ENCODE results near the gene SKAP1.

DNA sequence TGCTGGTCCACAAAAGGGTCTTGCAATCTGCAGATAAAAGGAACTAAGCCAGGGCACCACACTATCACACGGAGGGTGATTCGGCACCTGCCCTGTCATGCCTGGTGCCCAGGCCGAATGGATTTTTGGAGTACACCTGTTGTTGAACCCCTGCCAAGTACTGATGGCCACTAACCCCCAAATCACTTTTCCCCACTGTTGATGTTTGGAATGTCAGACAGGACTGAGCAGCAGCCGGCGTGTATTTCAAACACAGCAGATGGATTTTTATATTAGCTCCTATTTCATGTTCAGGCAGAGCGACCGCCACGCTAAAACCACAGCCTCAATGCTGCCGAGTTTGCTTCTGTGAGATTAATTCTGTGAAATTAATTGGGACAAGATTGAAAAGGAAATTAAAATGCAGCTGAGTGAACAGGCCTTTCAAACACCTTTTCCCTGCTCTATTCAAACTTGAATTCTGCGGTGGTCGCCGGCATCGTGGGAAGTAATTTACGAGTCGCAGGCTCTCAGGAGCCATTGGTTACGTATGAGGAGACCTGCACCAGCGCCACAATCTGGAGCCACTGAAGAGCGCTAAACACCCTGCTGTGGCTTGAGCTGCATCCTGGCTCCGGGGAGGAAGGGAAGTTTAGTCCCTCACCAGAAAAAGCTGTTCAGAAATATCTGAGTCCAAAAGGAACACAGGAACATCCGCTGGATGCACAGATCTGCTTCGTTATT is 274.0 kb downstream of the SKAP1 start:
- TF ChIP-seq, protein P1, sequence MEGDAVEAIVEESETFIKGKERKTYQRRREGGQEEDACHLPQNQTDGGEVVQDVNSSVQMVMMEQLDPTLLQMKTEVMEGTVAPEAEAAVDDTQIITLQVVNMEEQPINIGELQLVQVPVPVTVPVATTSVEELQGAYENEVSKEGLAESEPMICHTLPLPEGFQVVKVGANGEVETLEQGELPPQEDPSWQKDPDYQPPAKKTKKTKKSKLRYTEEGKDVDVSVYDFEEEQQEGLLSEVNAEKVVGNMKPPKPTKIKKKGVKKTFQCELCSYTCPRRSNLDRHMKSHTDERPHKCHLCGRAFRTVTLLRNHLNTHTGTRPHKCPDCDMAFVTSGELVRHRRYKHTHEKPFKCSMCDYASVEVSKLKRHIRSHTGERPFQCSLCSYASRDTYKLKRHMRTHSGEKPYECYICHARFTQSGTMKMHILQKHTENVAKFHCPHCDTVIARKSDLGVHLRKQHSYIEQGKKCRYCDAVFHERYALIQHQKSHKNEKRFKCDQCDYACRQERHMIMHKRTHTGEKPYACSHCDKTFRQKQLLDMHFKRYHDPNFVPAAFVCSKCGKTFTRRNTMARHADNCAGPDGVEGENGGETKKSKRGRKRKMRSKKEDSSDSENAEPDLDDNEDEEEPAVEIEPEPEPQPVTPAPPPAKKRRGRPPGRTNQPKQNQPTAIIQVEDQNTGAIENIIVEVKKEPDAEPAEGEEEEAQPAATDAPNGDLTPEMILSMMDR (IDR thresholded peaks at IDR 0.05) = no peak
- TF ChIP-seq EZH2 (IDR thresholded peaks at IDR 0.05) = no peak
- TF ChIP-seq EZH2phosphoT487 (IDR thresholded peaks at IDR 0.05) = no peak
